Calu3 (cell line): ENCODE results near the gene CD99. TPM values are rescaled to one million over a fixed set of nuclear protein-coding genes. Genes with fewer than 3 reads are reported as not detected.

Experiments used
- BruUV-seq: library from RNA; stranded (reverse); fragments of 400-500 nt; replicated peaks from 2 replicates; lab custom pipeline; 2021; lab: Mats Ljungman, UMichigan
- CTCF ChIA-PET: fragments of 300-600 bp; sonication (Branson Sonifier 250); formaldehyde crosslinking; loops from one replicate; lab custom pipeline; 2022; ENCODE audit warnings: antibody characterized with exemption; lab: Charles Lee
- DNase-seq: peaks from one replicate; pipeline ENCODE4 v3.0.0; 2022
- H3K27ac Mint-ChIP-seq: one replicate; pipeline ENCODE4 v1.8.0; 2022; ENCODE audit warnings: mixed read lengths; ENCODE audit not compliant: unreplicated experiment
- H3K27me3 Mint-ChIP-seq: one replicate; pipeline ENCODE4 v1.8.0; 2022; ENCODE audit warnings: mixed read lengths; ENCODE audit not compliant: unreplicated experiment
- H3K36me3 Mint-ChIP-seq: one replicate; pipeline ENCODE4 v1.8.0; 2022; ENCODE audit warnings: mild to moderate bottlenecking, moderate library complexity, mixed read lengths; ENCODE audit not compliant: insufficient read depth, unreplicated experiment
- H3K4me1 Mint-ChIP-seq: one replicate; pipeline ENCODE4 v1.8.0; 2022; ENCODE audit warnings: mild to moderate bottlenecking, low read depth, mixed read lengths; ENCODE audit not compliant: unreplicated experiment
- H3K4me3 Mint-ChIP-seq: one replicate; pipeline ENCODE4 v1.8.0; 2022; ENCODE audit warnings: mild to moderate bottlenecking, low read depth, moderate library complexity, mixed read lengths; ENCODE audit not compliant: unreplicated experiment
- H3K9me3 Mint-ChIP-seq: one replicate; pipeline ENCODE4 v1.8.0; 2022; ENCODE audit warnings: low read depth, mixed read lengths; ENCODE audit not compliant: unreplicated experiment
- CTCF ChIP-seq: fragments of 200-600 bp; IDR thresholded peaks from one replicate; pipeline ENCODE4 v1.8.0; 2022; ENCODE audit warnings: antibody characterized with exemption; ENCODE audit not compliant: unreplicated experiment
- intact Hi-C: fragments of 100-400 bp; cut with micrococcal nuclease; formaldehyde crosslinking; loops from one replicate; pipeline ENCODE4 v1.10.0; 2022; ENCODE audit not compliant: unreplicated experiment
- total RNA-seq: library from RNA; stranded (reverse); gene quantifications from 2 replicates; pipeline ENCODE4 v1.2.3, GENCODE V29; 2022

The CD99 gene
- total RNA-seq, 1 experiment from 2014 or later, result 73.9 TPM

GRCh38 chrX:2658585-2659292 is 32.4 kb upstream of the CD99 start:
- H3K27me3 Mint-ChIP-seq, result no peaks in the 10 kb centered on the region
- H3K9me3 Mint-ChIP-seq, result no peaks in the 10 kb centered on the region
- no peak for TF ChIP-seq CTCF
- intact Hi-C loops, result no loop called here
- H3K27ac Mint-ChIP-seq, result no peak overlapping the region
- H3K4me3 Mint-ChIP-seq, result no peak overlapping the region
- H3K4me1 Mint-ChIP-seq, result no peaks in the 10 kb centered on the region
- no peak for DNase-seq
- BruUV-seq, result no TSS peak
- no peaks in the 10 kb centered on the region for H3K36me3 Mint-ChIP-seq
- CTCF ChIA-PET, result no interaction called here

GRCh38 chrX:2662586-2662985 is 28.5 kb upstream of the CD99 start:
- no peak overlapping the region for H3K4me3 Mint-ChIP-seq
- no peaks in the 10 kb centered on the region for H3K27me3 Mint-ChIP-seq
- no TSS peak for BruUV-seq
- CTCF ChIA-PET, result no interaction called here
- no peaks in the 10 kb centered on the region for H3K36me3 Mint-ChIP-seq
- intact Hi-C loops, result no loop called here
- H3K27ac Mint-ChIP-seq, result no peak overlapping the region
- DNase-seq, result no peak
- no peaks in the 10 kb centered on the region for H3K9me3 Mint-ChIP-seq
- TF ChIP-seq CTCF, result no peak
- H3K4me1 Mint-ChIP-seq, result no peaks in the 10 kb centered on the region

GRCh38 chrX:2664502-2664901 is 26.6 kb upstream of the CD99 start:
- Mint-ChIP-seq H3K9me3 (no peaks in the 10 kb centered on the region), H3K27me3 (no peaks in the 10 kb centered on the region), H3K36me3 (no peaks in the 10 kb centered on the region), H3K27ac (no peak overlapping the region), H3K4me1 (no peaks in the 10 kb centered on the region), H3K4me3 (no peak overlapping the region)
- intact Hi-C loops, result no loop called here
- no TSS peak for BruUV-seq
- CTCF ChIA-PET, result no interaction called here
- no peak for TF ChIP-seq CTCF
- no peak for DNase-seq

GRCh38 chrX:2665387-2666304 is 25.4 kb upstream of the CD99 start:
- intact Hi-C loops, result no loop called here
- H3K4me3 Mint-ChIP-seq, result no peak overlapping the region
- no peaks in the 10 kb centered on the region for H3K9me3 Mint-ChIP-seq

More at GRCh38 chrX:2665387-2666304, 25.4 kb upstream of the CD99 start:
- H3K4me1 Mint-ChIP-seq, result no peaks in the 10 kb centered on the region
- BruUV-seq, result no TSS peak
- no peaks in the 10 kb centered on the region for H3K36me3 Mint-ChIP-seq
- no peak overlapping the region for H3K27ac Mint-ChIP-seq
- no peak for DNase-seq
- TF ChIP-seq CTCF, result no peak
- CTCF ChIA-PET, result no interaction called here
- no peaks in the 10 kb centered on the region for H3K27me3 Mint-ChIP-seq
